ENCODE results near the gene ITM2C.

Gene ITM2C

DNA sequence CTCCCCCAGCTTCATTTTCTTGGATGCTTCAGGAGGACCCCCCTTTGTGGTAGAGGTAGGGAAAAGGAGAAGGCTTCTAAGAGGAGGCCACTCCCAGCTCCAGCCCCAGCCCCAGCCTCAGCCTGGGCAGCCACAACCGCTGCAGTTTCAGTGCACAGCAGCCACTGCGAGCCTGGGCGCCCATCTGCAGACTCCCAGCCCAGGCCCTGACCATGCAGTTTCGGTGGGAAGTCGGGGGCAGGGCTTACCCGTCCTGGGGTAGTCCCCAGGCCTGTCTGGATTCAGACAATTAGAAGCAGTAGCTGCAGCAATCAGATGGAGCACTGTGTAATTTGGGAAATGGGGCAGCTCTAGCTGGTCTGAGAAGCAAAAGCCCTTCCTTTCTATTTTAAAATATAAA is 28.6 kb downstream of the ITM2C start:
- no peak for DNase-seq (ENCODE audit: low spot score)

GRCh38 chr2:230893841-230894781 is 29.4 kb downstream of the ITM2C start:
- no peak for DNase-seq (ENCODE audit: low spot score)

- DNase-seq (ENCODE audit: low spot score) = no peak
Observed at GRCh38 chr2:230895536-230896345, 31.0 kb downstream of the ITM2C start.

DNA sequence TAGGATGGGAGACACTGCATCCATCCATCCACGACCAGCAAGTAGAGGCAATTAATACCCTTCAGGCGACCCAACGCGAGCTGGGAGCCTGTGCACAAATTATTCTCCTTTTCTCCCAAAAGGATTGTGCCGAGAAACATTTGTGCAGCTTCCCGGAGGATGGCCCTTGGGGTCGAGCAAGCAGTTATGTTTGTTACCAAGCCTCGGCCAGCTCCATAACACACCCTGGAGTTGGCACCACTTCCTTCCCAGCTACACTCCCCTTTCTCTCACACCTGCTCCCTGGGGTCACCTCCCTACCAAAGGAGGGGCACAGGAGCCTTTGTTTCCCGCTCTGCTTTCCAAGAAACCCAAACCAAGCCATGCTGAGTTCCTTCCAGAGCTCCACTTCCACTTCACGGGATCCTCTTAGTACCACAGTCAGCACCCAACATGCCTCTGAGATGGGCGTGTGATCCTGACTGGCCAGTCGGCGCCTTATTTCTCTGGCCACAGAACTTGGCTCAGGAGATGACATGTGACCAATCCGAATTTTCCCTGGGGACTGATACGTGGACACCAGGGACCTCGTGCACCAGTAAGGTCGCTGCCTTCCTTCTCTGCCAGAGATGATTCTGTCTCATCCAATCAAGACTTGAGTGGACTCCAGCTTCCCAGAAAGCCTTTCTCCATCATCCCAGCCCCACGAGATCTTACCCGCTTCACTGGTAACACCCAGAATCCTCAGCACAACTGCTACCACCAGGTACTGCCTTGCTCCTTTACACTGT is 31.8 kb downstream of the ITM2C start:
- no peak for DNase-seq (ENCODE audit: low spot score)

DNA sequence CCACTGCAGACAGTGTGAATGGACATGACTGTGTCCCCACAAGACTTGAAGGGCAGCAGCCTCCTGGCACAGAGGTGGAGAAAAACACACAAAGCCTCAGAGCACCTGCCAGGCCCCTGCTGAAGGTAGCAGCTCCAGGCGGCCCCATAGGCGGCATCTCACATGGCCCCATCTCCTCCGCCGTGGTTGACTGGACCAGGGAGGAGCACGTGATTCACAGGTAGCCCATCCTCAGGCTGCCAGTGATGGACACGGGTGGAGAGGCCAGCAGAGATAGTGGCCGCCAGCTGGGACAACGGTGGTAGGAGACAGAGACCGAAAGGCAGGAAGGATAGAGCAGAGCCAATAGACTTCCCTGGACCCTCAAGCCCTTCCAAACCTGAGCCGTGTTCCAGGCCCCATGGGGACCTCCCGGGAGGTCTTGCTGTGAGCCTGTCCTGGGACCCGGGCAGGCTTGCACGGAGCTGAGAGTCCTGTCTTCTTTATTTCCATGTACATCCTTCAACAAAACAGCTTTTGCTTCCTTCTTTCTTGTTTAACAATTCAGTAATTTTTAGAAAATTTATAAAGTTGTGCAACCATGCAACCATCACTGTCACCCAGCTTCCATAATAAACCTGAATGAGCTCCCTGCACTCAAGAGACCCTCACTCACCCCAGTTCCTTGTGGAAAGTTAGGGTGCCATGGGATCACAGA is 33.4 kb downstream of the ITM2C start:
- DNase-seq (ENCODE audit: low spot score) = no peak

GRCh38 chr2:230898713-230899091 is 34.0 kb downstream of the ITM2C start:
- no peak for DNase-seq (ENCODE audit: low spot score)

- DNase-seq (ENCODE audit: low spot score) = no peak
Observed at GRCh38 chr2:230899287-230899686, 34.5 kb downstream of the ITM2C start.

DNA sequence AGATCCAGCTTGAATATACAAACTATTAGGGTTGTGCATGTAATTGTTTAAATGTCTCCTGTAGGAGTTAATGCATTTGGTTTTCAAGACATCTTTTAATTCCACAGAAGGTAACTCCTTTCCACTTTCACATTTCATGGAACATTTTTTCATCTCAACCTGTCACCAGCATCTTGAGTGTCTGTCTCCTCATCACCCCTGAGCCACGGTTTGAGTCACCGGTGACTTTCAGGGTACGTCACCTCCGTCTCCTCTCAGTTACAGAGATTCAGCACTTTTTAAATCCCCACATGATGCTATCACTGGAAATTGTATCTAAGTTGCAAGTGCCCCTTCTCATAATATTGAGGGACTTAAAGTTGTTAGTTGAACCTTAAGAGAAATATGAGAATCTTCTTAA is 35.0 kb downstream of the ITM2C start:
- DNase-seq (ENCODE audit: low spot score) = no peak

GRCh38 chr2:230900336-230900995 is 35.7 kb downstream of the ITM2C start:
- no peak for DNase-seq (ENCODE audit: low spot score)

DNA sequence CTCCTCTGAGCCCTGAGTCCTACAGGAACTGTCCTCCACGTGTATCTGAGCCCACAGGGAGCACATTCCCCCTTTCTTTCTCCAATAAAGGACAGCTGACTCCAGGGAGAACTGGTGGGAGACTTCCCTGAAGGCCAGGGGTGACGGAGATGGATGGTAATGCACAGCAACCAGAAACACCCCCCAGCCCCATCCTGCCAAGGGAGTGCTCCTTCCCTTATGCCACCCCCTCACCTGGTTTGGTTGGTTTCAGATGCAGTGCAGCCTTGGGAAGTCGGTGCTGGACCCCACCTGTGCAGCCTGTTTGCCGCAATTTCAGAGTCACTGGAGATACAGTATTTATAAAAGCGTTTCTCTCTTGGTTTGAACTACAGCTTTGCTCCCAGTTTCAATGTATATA is 36.3 kb downstream of the ITM2C start:
- DNase-seq (ENCODE audit: low spot score) = no peak

GRCh38 chr2:230902180-230902899 is 37.6 kb downstream of the ITM2C start:
- peak; percentile 83 for DNase-seq (ENCODE audit: low spot score)

DNA sequence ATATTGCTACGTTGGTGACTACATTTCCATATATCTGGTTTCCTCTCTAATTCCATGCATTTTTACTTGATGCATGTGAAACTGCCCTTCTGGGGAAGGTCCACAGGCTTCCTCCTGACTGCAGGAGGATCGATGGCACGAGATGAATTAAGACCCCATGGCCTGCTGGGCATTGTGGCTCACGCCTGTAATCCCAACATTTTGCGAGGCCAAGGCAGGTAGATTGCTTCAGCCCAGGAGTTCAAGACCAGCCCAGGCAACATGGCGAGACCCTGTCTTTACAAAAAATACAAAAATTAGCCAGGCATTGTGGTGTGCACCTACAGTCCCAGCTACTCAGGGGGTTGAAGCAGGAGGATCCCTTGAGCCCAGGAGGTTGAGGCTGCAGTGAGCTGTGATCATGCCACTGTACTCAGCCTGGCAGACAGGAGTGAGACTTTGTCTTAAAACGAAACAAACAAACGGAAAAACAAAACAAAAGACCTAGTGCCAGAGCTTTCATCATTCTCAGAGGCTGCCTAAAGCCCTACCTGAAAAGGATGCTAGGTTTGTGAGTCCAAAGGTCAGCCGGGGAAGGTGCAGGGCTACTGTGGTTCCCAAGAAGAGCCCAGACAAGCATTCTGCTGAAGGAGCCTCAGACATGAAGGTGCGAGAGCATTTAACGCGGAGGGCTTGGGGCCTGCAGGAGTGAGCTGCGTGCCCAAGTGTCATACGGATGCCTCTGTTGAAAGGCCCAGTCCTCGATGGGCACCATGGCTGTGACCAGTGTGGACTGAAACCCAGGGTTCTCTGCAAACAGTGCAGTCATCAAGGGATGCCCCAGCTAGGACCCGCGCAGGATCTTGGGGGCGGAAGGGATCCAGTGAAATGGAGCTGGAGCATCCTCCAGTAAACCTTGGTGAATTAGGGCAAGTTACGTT is 38.7 kb downstream of the ITM2C start:
- no peak for DNase-seq (ENCODE audit: low spot score)

- DNase-seq (ENCODE audit: low spot score) = no peak
Observed at GRCh38 chr2:230904856-230905447, 40.2 kb downstream of the ITM2C start.

DNA sequence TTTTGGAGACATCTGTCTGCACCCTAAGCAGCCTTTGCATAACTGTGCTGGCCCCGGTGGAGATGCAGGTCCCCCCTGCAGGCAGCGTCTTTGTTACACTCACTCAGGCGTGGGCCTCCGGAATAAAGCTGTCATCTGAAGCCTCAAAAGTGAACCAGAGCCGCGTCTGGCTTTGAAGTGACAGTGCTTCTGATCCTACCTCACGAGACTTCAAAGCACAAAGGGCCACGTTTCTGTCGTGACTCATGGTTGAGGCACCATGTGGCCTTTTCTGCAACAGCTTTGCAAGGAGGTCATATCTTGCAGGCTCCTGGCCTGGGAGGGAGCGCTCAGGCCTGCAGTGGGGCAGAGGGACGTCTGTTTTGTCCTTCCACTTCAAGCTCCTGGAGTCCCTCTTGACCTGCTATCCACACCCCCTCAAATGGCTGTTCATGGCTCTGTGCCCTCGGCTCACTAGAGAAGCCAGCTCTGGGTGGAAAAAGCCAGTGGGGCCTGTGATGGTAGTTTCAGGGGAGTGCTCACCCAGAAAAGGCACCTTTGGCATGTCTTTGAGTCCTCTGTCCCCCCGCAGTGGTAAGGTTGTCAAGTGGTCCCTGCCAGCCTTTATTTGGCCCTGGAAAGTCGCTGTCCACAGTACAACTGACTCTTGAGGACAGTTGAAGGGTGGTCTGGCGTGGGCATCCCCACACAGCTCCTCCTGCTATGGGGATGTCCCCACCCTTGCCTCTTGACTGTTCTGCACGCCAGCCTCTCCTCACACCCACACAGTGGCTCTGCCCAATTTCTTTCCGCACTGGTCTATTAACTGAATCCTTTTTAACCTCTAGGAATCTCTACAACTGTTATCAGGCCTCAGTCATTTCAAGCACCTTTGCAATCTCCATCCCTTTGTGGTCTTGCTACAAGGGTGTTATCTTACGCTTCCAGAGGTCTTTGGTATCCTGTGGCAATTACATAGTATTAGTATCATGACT is 41.0 kb downstream of the ITM2C start:
- DNase-seq (ENCODE audit: low spot score) = no peak

GRCh38 chr2:230906471-230907230 is 41.9 kb downstream of the ITM2C start:
- DNase-seq (ENCODE audit: low spot score) = no peak

DNA sequence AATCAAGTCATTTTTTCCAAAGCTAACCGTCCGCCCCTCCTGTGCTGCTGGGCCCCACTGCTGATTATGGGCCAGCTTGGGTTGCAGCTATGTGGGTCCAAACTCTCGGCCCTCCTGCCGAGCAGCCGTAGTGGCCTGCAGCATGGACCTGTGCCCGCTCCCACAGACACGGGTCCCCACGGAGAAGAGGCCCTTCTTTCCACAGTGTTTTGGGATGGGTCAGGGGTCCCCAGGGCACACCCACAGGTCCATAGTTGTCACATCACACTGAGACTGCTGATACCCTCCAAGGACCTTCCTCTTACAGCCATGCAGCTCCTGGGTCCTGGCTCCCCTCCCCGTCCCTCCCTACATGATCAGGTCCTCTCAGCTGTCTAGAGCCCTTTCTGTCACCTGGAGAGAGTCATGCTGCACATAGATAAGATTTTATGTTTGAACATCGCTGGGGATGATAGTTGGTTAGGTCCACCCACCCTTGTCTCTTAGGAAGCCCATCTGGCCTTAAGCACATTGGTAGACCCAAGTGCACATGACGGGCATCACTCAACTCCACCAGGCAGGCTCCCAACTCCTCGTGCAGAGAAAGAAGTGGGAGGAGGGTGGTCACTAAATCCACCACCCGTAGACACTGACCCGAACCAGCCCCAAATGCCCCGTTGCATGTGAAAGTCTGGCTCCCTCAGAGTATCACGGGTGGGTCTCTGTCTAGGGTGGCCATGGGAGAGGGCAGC is 42.8 kb downstream of the ITM2C start:
- no peak for DNase-seq (ENCODE audit: low spot score)
